Stimulated activated CD4-positive, alpha-beta T cell treated with anti-CD3 and anti-CD28 coated beads, Interleukin-12 subunit alpha, Interleukin-12 subunit beta, amount 100 ng/mL, for 4 hours (primary cell): Measurements from ENCODE around the gene ANO1.

Source experiments
- DNase-seq: peaks from one replicate; pipeline ENCODE4 v3.0.0-alpha.2; 2020

ANO1 gene

DNA sequence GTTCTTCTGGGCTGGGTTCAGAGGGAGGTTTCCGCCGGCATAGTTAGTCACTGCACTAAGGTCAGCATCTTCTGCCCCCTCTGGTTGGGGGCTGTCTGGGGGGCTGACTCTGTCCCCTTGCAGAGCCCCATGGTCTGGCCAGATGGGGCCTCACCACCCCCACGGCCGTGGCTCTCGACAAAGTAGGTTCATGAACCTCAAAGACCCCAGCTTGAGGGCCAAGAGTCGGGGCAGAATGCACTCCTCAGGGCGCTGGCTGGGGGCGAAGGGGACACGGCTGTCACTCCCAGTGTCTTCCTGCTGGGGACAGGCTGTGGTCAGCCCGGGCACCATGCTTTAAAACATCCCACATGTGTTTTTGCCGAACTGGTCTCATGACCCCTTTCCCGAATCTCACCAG, 20.8 kb downstream of the ANO1 start:
- no peak for DNase-seq

DNA sequence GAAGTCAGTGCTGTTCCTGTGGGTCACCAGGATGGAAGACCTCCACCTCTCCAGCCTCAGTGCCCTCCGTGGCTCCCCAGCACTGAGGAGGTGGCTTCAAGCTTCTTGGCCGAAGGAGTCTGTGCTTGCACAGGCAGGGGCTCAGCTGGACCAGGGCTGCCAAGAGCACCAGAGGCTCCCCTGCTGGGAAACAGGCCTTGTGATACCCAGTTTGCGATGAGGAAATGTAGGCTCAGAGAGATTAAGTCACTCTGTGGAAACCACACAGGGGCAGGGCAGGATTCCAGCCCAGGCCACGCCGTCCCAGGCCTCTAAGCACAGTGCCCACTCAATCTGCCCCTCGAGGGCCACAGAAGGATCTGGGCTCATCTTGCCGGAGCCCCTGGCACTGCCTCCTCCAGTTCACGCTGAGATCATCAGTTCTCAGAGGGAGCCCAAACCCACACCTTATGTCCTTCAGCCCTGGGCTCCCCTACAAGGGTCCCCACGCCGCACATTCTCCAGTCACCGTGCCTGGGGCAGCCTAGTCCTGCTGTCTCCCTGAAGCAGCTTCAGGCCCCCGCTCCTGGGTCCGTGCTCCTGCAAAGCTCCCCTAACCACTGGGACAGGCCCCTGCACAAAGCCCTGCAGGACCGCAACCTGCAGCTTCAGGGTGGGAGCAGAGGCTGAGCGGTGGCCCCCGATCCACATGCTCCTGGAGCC, 21.6 kb downstream of the ANO1 start:
- DNase-seq: no peak

DNA sequence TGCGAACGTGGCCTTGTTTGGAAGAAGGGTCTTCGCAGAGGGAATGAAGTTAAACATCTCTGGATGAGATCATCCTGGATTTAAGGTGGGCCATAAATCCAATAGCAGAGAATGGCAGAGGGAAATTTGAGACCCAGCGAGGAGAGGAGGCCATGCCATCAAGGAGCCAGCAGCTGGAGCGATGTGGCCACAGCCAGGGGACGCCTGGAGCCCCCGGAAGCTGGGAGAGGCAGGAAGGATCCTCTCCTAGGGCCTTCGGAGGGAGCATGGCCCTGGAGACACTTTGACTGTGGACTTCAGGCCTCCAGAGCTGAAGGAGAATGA, 22.1 kb downstream of the ANO1 start:
- no peak for DNase-seq

DNA sequence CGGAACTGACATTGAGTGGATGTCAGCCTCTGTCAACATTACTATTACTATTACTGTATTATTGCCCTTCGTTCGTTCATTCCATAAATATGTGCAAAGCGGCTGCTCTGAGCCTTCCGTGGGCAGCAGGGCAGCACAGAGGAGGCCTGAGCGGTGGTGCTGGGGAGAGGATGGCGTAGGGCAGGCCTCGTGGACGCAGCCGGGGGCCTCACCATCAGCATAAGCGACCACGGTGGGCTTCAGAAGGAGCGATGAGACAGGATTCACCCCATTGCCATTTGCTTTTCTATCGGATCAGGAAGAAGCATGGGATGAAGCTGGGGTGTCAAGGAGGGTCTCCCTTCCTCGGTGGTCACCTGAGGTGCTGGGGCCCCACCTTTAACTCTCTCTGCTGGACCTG, 22.7 kb downstream of the ANO1 start:
- DNase-seq: no peak

DNA sequence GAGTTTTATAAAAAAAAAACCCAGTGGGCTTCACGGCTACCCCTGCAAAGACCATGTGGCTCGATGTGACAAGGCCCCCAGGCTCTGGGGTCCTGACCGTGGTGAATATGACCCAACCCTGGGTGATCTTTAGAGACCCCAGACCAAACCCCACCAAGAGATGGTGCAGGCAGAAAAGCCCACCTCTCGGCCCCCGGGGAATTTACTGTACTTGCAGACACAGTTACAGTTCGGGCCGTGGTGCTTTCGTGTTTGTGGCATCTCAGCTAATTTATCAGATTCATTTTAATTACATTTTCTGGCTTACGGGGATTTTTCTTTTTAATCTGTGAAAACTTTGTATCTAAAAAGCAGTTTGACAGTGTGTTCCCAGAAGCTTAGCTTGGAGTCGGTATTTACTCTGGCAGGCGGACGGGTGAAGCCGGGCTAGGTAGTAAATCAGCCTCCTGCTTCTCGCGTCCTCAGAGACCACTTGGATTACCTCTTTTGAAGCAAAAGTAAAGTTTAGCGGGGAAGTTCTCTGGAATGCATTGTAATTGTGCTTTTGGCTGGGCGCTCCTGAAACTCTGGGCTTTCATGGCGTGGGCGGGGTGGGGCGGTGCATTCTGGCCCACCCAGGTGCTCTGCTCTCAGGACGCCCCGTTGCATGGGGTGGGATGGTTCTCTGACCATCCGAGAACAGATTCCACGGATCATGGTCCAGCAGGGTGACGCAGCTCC, 25.3 kb downstream of the ANO1 start:
- DNase-seq: no peak

DNA sequence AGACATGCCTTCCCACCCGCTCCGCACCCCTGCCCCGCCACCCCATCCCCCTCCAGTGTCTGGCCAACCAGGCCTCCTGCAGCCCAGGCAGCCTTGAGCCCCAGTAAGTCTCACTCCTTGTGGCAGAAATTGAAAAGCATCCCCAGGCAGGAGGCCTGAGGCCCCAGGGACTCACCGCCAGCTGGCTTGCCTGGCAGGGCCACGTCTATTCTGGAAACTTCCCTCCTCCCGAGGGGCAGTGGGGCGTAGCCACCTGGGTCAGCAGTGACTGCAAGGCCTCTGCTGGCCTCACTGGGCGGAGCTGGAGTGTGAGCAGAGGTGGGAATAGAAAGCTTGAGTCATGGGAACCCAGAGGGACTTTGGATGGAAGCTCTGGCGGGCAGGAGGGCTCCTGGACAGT, 26.3 kb downstream of the ANO1 start:
- no peak for DNase-seq

DNA sequence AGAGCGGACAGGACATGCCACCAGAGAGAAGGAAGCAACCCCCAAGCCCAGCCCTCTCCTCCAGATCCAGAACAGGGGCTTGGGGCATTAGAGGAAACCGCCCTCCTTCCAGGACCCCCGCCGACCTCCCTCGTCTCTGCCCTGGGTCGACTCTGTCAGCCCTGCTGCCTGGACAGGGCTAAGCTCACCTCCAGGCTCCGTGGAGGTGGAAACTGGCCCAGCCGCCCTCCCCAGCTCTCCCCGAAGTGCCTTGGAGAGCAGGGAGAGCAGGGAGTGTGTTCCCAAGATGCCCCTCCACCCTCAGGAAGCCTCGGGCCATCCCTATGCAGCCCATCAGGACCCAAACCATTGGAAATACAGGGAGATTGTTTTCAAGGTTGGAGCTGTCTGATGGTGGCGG, 26.8 kb downstream of the ANO1 start:
- no peak for DNase-seq

DNA sequence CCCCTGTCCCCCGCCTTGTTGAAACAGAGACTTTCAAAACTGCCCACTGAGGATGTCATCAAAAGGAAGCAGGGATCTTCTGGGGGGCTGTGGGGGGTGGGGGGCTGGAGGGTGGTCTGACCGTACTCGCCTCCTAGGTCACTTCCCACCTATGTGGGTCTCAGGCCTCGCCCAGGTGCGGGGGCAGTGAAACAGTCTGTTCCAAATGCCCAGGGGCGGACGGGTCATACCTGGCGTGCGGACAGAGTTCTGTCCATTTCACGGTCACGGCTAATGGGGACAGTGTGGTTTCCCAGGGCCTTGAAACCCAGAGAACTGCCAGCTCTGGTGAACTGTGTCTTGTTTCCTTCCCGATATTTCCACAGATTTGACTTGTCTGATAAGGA, 27.2 kb downstream of the ANO1 start:
- DNase-seq: no peak

DNA sequence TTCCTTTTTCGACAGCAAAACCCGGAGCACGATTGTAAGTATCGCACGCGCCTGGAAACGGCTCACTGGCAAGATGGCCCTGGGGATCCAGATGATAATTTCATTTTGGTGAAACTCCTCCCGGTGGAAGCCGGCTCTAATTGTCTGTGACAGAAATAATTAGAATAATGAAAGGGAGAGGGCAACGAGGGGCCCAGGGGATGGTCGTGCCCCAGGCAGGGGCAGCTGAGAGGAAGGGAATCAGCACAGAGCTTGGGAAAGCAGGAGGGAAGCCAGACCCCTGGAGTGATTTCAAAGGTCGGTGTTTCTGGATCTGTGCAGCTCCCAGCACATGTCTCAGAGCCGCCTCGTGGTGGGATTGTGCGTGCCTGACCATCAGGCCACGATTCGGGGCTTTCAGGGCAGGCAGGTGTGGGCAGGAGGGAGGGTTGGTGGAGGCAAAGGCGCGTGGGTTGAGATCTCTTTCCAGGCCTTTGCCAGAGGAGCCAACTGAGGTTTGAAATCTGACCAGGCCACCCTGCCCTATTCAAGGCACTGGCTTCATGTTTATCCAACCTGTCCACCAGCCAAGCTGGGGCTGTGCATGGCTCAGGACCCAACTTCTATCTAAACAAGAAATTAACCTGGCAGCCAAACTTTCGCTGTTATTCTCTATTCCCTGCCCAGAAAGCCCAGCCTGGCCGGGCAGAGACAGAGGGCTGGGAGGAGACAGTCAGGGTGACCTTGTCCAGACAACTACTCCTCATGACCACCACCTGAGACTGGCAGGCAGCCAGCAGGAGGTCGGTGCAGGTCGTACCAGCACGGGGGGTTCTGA, 27.8 kb downstream of the ANO1 start:
- DNase-seq: no peak

DNA sequence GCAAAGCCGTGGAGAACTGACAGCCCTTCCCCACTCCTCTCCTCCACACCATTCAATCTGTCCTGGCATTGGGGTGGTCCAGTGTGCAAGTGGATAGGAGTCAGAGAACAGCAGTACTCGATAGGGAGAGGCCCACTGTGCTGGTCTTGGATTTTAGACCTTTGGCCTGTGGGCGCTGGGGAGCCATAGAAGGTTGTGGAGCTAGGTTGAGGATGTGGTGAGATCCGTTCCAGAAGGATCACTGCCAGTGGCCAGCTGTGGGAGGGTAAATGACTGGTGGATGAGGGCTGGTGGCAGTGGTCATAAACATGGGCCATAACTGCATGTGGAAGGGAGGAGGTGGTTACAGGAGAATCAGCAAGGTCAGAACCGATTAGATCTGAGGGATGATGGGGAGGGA, 28.6 kb downstream of the ANO1 start:
- no peak for DNase-seq

DNA sequence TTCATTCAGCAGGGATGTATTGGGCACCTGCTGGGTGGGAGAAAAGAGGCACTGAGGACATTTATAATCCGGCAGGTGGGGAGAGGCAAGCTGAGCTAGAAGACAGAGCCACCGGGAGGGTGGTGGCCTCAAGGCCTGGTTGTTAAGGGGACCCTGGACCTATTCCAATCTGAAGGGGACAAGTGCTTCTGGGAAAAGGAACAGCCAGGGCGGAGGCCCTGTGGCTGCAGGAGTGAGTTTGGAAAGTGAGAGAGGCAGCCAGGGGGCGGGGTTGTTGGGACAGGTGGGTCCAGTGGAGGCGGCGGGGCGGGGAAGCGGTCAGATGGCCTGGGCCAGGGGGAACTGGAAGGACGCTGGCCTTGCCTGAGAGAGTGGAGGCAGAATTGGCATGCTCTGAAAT, 29.1 kb downstream of the ANO1 start:
- no peak for DNase-seq

DNA sequence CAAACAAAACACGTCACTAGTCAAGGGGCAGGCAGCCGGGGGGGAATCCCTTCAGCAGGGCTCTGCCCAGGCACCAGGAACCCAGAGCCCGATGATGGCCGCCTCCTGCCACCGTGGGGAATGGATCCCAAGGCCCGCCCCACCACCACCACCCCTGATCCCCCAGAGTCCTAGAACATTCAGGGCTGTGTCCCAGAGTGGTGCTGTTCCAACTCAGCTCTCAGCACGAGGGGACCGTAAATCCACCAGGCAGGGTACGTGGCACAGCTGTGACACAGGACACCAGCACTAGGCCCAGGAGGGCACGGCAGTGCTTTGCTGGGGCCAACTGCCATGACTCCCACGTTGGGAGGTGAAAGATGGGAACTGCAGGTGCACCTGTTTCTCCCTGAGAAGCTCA, 29.6 kb downstream of the ANO1 start:
- DNase-seq: no peak

DNA sequence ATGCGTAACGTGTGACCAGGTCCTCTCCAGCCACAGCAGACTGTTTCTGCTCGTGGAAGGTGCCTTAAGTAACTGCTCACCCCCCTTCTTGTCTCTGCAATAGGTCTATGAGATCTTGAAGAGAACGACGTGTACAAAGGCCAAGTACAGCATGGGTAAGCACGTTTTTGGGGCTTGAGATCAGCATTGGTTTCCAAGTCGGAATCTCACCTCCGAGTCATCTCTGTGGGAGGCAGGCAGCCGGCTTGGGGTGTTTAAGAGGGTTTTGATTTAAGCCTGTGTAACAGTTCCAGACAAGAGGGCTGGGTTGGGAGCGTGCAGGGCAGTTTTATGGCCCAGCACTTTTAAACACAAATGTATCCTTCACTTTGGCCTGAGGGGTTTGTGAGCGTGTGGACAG, 30.1 kb downstream of the ANO1 start:
- no peak for DNase-seq

DNA sequence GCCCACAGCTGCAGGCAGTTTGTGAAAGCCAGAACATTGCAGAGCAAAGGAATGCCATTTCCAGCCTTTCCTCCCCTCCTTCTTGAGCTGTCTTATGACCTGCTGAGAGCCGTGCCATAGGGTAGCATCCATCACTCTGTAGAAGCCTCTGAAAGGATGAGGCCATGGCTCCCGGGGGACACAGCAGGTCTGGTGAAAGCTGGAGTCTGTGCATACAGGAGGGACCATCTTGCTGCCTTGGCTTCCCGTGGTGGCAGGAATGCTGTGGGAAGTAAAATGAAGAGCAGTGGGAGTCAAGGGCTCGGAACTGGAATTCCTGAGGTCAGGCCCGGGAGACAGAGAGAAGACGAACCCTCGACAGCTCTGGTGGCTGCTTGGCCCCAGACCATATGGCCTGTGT, 30.9 kb downstream of the ANO1 start:
- no peak for DNase-seq

DNA sequence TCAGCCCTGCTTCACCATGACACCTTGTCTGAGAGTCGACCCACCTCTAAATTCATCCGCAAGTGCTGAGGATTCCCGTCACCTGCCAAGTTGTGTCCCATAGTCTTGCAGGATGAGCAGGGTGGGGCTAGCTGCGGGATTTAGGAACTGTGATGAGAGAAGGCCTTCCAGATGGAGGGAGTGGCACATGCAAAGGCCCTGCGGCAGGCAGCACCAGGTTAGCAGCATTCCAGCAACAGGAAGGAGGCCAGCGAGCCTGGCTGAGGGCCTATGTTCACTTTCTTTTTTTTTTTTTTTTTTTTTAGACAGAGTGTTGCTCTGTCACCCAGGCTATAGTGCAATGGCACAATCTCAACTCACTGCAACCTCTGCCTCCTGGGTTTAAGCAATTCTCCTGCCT, 31.8 kb downstream of the ANO1 start:
- no peak for DNase-seq

DNA sequence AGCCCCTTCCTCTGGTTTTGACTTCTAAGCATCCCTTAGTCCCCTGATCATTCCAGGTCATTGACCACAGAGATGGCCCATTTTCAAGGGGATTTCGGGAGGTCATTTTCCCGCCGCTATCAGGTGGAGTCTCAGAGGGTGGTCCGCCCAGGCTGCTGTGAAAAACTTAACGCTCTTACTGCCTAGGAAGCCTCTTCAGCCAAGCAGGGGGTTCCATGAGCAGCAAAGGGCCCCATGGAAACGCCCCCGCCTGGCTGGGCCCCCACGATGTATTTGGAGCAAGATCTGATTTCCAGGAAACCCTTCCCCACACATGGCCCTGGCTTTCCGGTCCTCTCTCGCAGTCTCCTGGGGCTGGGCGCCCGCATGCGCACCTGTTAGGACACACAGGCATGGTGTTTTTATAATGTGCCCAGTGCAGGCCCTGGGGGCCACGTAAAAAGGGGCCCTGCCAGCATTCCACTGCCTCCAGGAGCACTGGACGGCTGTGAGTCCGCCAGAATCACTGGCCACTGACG, 32.5 kb downstream of the ANO1 start:
- DNase-seq: no peak

DNA sequence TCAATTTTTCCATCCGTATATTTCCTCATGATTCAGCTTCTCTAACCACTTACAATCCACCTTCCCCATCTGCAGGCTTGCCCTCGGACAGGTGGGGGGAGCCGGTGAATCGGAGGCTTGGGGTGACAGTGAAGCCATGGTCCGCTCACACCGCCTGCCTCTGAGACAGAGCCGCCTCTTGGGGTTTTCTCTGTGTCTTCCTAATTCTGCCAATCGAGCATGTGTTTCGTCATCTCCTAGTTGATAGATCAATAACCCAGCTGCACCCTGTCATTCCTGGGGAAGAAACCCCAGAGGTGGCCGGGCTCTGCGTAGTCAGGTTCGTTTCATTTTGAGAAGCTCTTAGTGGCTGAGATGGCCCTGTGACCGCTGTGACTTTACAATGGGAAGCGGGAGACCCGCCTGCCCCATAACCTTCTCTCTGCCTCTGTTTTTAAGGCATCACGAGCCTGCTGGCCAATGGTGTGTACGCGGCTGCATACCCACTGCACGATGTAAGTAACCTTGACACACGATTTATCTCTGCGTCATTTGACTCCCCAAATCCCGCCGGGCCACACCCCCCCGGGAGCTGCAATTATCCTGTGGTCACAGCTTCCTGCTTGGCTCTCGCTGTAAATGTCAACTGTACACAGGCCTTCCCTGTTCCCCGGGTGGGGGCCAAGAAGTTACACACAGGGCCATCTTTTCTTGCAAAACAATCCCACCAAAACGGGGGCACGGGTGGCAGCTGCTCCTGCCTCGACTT, 33.3 kb downstream of the ANO1 start:
- DNase-seq: no peak

DNA sequence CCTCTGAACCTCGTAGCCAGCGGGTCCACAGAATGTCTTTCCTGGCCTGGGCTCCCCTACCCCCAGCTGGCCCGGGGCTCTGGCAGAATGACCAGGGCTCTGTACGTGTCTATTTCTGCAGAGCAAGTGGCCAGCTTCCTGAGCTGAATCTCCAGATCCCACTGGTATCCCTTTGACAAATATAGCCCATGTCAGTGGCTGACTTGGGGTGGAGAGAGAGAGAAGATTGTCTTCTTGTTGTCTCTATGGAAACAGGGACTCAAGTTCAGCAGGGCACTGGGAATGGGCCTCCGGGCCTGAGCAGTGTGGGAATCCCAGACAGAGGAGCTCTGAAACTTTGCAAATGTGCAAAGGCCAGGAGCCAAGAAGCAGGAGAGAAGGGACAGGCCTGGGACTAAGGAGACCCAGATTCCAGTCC, 33.9 kb downstream of the ANO1 start:
- no peak for DNase-seq

DNA sequence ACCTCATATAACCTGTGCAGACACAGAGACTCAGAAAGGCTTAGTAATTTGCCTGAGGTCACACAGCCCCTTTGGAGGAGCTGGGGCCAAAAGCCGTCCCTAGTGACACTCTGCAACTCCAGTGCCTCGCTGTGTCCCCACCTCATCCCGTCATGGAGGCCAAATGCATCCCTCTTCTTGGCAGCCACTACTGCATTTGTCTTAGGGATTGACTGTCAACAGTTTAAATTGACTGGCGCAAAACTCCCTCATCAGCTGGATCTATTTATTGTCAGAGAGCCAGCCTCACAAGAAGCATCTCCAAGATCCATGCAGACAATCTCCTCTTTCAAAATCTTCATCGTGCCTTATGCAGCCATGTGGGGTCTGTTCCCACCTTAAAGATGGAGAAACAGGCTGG, 35.7 kb downstream of the ANO1 start:
- no peak for DNase-seq

DNA sequence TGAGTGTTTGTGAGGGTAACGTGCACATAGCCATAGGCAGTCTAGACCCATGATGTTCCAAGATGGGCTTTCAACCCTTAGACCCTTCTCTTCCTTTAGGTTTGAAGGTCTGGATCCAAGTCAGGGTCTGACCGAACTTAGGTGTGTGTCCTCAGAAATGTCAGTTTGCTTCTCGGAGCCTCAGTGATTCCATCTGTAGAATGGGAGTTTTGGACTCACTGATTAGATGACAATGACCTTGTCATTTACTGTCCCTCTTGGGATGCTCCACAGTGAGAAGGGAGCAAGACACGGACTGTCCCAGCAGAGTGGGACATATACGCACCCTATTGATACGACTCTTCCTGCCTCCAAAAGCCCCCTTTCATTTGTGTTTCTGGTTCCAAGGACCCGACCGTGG, 37.7 kb downstream of the ANO1 start:
- no peak for DNase-seq

DNA sequence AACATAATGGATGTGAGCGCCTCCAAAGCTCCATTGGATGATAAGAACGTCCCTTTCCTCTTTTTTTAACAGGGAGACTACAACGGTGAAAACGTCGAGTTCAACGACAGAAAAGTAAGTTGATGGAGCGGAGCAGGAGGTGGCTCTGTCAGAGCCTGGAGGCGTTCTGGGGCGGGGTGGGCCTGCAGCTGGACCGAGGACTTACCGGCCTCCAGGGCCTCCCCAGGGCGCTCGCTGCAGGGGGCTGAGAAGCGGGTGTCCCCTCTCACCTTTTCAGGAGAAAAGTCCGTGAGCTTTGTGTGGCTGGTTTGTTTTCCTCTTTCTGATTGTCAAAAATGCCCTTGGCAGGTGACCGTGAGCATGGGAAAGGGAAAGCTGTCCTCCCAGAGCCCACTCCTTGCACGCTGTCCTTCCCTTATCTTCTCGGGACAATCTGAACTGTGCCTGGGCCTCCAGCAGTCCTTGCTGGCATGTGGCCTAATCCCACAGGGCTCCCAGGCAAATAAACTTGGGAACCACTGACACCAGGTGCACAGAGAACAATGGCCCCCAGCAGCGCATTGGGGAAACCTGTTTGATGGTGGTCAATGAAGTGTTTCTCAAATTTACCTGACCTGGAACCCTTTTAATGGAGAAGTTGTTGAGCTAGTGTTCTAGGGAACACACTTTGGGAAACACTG, 38.4 kb downstream of the ANO1 start:
- DNase-seq: no peak

DNA sequence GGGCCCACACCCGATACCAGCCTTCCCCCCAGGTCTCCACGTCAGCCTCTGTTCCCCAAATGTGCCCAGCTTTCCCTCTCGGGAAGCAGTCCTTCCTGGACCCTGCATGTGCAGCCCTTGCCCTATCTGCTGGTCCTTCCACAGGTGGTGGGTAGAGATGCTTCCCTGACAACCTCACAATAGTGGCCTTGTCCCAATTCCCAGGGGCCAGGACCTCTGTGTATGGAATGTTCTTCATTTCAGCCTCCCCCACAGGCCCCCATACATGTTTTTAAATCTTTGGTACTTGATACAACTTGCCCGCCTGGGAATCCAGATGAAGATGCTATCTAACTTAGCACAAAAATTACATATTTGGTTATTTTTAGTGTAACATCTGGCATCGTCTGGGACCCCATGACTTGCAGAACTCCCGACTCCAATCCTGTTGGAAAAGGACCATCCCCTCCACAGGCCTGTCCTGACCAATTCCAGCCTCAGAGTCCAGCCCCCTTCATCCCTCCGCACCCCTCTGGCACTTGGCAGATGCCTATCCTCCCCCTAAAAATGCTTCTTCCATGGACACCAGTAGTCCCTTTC, 39.5 kb downstream of the ANO1 start:
- no peak for DNase-seq
